Measurements from ENCODE around the gene CYP4F2. TPM values are rescaled to one million over a fixed set of nuclear protein-coding genes. Genes with fewer than 3 reads are reported as not detected.

The CYP4F2 gene
- total and polyA plus RNA-seq, 4 donors = 7.7 to 186 (median 85.2) TPM

DNA sequence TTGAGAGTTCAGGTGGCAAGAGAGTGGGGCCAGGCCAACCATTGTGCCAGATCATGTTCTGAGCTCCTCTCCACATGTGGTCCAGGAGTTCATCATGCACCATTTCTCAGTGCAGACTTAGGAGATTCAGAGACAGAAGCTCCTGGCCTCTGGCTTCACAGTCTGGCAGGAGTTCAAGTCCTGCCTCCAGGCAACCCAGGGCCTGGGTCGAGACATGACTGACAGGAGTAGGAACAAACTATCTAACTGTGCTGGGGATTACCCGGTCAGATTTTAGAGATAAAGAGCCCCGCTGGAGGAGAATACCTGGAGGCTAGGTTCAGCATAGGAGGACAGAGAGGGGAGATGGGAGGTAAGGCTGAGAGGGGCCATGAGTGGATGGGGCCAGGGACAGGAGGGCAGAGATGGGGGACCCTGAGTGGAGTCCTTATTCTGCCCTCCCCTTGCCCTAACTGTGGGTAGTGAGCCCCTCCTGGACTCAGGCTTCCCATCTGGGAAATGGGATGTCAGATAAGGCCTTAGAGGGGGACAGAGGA is 37.4 kb upstream of the CYP4F2 start:
- TF ChIP-seq RXRA (IDR thresholded peaks at IDR 0.05) = no peak
- no peak for TF ChIP-seq EGR1 (IDR thresholded peaks at IDR 0.05; ENCODE audit: low read depth in 2 of 2)
- TF ChIP-seq, protein P1, sequence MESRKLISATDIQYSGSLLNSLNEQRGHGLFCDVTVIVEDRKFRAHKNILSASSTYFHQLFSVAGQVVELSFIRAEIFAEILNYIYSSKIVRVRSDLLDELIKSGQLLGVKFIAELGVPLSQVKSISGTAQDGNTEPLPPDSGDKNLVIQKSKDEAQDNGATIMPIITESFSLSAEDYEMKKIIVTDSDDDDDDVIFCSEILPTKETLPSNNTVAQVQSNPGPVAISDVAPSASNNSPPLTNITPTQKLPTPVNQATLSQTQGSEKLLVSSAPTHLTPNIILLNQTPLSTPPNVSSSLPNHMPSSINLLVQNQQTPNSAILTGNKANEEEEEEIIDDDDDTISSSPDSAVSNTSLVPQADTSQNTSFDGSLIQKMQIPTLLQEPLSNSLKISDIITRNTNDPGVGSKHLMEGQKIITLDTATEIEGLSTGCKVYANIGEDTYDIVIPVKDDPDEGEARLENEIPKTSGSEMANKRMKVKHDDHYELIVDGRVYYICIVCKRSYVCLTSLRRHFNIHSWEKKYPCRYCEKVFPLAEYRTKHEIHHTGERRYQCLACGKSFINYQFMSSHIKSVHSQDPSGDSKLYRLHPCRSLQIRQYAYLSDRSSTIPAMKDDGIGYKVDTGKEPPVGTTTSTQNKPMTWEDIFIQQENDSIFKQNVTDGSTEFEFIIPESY (IDR thresholded peaks at IDR 0.05) = no peak
- TF ChIP-seq RAD21 (IDR thresholded peaks at IDR 0.05) = no peak
- TF ChIP-seq, protein P2, sequence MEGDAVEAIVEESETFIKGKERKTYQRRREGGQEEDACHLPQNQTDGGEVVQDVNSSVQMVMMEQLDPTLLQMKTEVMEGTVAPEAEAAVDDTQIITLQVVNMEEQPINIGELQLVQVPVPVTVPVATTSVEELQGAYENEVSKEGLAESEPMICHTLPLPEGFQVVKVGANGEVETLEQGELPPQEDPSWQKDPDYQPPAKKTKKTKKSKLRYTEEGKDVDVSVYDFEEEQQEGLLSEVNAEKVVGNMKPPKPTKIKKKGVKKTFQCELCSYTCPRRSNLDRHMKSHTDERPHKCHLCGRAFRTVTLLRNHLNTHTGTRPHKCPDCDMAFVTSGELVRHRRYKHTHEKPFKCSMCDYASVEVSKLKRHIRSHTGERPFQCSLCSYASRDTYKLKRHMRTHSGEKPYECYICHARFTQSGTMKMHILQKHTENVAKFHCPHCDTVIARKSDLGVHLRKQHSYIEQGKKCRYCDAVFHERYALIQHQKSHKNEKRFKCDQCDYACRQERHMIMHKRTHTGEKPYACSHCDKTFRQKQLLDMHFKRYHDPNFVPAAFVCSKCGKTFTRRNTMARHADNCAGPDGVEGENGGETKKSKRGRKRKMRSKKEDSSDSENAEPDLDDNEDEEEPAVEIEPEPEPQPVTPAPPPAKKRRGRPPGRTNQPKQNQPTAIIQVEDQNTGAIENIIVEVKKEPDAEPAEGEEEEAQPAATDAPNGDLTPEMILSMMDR (IDR thresholded peaks at IDR 0.05; ENCODE audit: low read depth, low read length, missing input control) = no peak
- TF ChIP-seq FOXA1 (IDR thresholded peaks at IDR 0.05) = no peak
- TF ChIP-seq FOXA2 (IDR thresholded peaks at IDR 0.05) = no peak
- TF ChIP-seq, protein P3, sequence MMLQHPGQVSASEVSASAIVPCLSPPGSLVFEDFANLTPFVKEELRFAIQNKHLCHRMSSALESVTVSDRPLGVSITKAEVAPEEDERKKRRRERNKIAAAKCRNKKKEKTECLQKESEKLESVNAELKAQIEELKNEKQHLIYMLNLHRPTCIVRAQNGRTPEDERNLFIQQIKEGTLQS (IDR thresholded peaks at IDR 0.05) = no peak
- TF ChIP-seq GABPA (IDR thresholded peaks at IDR 0.05 in 1 of 2, conservative IDR thresholded peaks at IDR 0.05 in 1 of 2) = no peak
- TF ChIP-seq HNF4G (IDR thresholded peaks at IDR 0.05) = no peak
- TF ChIP-seq, protein P4, sequence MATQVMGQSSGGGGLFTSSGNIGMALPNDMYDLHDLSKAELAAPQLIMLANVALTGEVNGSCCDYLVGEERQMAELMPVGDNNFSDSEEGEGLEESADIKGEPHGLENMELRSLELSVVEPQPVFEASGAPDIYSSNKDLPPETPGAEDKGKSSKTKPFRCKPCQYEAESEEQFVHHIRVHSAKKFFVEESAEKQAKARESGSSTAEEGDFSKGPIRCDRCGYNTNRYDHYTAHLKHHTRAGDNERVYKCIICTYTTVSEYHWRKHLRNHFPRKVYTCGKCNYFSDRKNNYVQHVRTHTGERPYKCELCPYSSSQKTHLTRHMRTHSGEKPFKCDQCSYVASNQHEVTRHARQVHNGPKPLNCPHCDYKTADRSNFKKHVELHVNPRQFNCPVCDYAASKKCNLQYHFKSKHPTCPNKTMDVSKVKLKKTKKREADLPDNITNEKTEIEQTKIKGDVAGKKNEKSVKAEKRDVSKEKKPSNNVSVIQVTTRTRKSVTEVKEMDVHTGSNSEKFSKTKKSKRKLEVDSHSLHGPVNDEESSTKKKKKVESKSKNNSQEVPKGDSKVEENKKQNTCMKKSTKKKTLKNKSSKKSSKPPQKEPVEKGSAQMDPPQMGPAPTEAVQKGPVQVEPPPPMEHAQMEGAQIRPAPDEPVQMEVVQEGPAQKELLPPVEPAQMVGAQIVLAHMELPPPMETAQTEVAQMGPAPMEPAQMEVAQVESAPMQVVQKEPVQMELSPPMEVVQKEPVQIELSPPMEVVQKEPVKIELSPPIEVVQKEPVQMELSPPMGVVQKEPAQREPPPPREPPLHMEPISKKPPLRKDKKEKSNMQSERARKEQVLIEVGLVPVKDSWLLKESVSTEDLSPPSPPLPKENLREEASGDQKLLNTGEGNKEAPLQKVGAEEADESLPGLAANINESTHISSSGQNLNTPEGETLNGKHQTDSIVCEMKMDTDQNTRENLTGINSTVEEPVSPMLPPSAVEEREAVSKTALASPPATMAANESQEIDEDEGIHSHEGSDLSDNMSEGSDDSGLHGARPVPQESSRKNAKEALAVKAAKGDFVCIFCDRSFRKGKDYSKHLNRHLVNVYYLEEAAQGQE (IDR thresholded peaks at IDR 0.05) = no peak
- peak overlapping the region; percentile 94 to 97 for H3K27ac ChIP-seq (ENCODE audit: low read depth in 1 of 2, low read length in 2 of 2)
- H3K27me3 ChIP-seq (ENCODE audit: control insufficient read depth in 4 of 4, insufficient read depth in 4 of 4, low read length in 3 of 4) = no peaks in the 10 kb centered on the region
- peaks cover 6 to 26% (median 23%) of the 10 kb centered on the region in 4 donors for H3K4me1 ChIP-seq (ENCODE audit: control insufficient read depth in 4 of 4, insufficient read depth in 4 of 4, low read length in 3 of 4)
- no peak for DNase-seq (ENCODE audit: low spot score)
- 17% methylated on average over 3 of the region's 3 CpGs for WGBS
- no peaks in the 10 kb centered on the region for H3K9me3 ChIP-seq (ENCODE audit: control insufficient read depth in 4 of 4, low read length in 3 of 4)
- no peak overlapping the region for H3K4me3 ChIP-seq (ENCODE audit: low read depth in 1 of 3, low read length in 3 of 3)
- peak overlapping the region in 1 of 2 donors; percentile 2 for H3K9ac ChIP-seq (ENCODE audit: low read depth in 1 of 2, low read length in 2 of 2)
- H3K36me3 ChIP-seq (ENCODE audit: control insufficient read depth in 4 of 4, insufficient read depth in 3 of 4, low read depth in 1 of 4, low read length in 3 of 4) = no peaks in the 10 kb centered on the region

DNA sequence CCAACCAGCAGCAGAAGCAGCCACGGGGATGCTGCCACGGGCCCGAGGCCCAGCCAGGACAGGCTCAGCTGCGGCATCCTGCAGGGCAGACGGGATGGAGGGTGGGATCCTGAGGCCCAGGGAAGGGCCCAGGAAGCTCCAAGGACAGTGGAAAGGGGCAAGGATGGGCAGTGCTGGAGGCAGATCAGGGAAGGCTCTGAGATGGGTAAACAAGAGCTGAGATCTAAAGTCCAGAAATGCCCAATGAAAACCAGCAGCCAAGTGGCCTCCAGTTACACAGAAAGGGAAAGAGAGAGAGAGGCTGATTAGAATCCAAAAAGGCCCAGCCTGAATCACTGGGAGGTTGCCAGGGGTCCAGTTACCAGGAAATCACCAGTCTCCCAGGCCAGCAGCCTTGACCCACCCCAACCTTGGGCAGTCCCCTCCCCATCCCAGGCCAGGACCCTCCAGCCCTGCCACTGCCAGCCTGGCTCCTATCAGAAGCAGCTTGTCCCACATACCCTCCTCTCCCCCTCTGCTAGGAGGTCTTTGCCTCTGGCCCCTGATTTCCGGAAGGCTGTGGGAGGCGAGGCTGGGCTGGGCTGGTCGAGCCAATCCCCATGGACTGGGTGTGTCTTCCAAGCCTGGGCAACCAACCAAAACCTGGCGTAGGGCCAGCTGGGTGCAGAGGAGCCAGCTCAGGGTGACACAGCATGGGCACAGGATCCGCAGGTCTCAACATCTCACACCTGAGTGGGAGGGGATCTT is 36.6 kb upstream of the CYP4F2 start, which contains the start of gene CYP4F11:
Gene CYP4F11, minus strand, starts transcription at position 198 of the 747 bp plus-strand sequence. Its CDS starts 121 bp downstream, at position 77.
- H3K4me3 ChIP-seq (ENCODE audit: low read depth in 1 of 3, low read length in 3 of 3) = peak within 1 kb of the TSS; percentile 69 to 73 (median 70)
- 17% methylated on average over 10 of the region's 10 CpGs for WGBS
- TF ChIP-seq YY1 (IDR thresholded peaks at IDR 0.05) (peak; percentile 56), HNF4A (conservative IDR thresholded peaks at IDR 0.05) (peak; percentile 88 to 92), FOXA1 (IDR thresholded peaks at IDR 0.05) (peak; percentile 76), RXRA (IDR thresholded peaks at IDR 0.05) (peak; percentile 77 to 81), SP1 (IDR thresholded peaks at IDR 0.05) (peak; percentile 97)
- TF ChIP-seq, protein P1 (IDR thresholded peaks at IDR 0.05) = peak; percentile 57
- TF ChIP-seq, protein P4 (IDR thresholded peaks at IDR 0.05) = peak; percentile 87
- TF ChIP-seq, protein P3 (IDR thresholded peaks at IDR 0.05) = no peak
- TF ChIP-seq, protein P5, sequence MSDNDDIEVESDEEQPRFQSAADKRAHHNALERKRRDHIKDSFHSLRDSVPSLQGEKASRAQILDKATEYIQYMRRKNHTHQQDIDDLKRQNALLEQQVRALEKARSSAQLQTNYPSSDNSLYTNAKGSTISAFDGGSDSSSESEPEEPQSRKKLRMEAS (IDR thresholded peaks at IDR 0.05) = peak; percentile 63

More for the DNA sequence above, 36.6 kb upstream of the CYP4F2 start, which contains the start of gene CYP4F11:
- Histone ChIP-seq H3K9me3 (ENCODE audit: control insufficient read depth in 4 of 4, low read length in 3 of 4) (no peaks in the 10 kb centered on the region), H3K9ac (ENCODE audit: low read depth in 1 of 2, low read length in 2 of 2) (peak within 1 kb of the TSS; percentile 52 to 58), H3K27me3 (ENCODE audit: control insufficient read depth in 4 of 4, insufficient read depth in 4 of 4, low read length in 3 of 4) (no peaks in the 10 kb centered on the region), H3K27ac (ENCODE audit: low read depth in 1 of 2, low read length in 2 of 2) (peak within 1 kb of the TSS; percentile 94 to 97), H3K4me1 (ENCODE audit: control insufficient read depth in 4 of 4, insufficient read depth in 4 of 4, low read length in 3 of 4) (peaks cover 6 to 33% (median 24%) of the 10 kb centered on the region in 4 donors), H3K36me3 (ENCODE audit: control insufficient read depth in 4 of 4, insufficient read depth in 3 of 4, low read depth in 1 of 4, low read length in 3 of 4) (no peaks in the 10 kb centered on the region)
- peak; percentile 42 for DNase-seq (ENCODE audit: low spot score)

Measured in liver (tissue), 9 donors.